Left ventricle myocardium inferior (tissue), 1 donor: ENCODE results near the gene XXYLT1. TPM values are rescaled to one million over a fixed set of nuclear protein-coding genes. Genes with fewer than 3 reads are reported as not detected.
A peak's percentile ranks its signal among the peaks of the same experiment; 100 is the strongest.

Source experiments
- DNase-seq: peaks from one replicate; pipeline ENCODE4 v3.0.0-alpha.2; 2020
- H3K27ac ChIP-seq: fragments of 200-600 bp; replicated peaks from 2 replicates; pipeline ENCODE4 v1.8.0; 2021
- H3K27me3 ChIP-seq: fragments of 200-600 bp; 2 replicates; pipeline ENCODE4 v1.8.0; 2021; ENCODE audit warnings: low read depth
- H3K36me3 ChIP-seq: fragments of 200-600 bp; 2 replicates; pipeline ENCODE4 v1.8.0; 2021
- H3K4me1 ChIP-seq: fragments of 200-600 bp; 2 replicates; pipeline ENCODE4 v1.8.0; 2021
- H3K4me3 ChIP-seq: fragments of 200-600 bp; 2 replicates; pipeline ENCODE4 v1.8.0; 2021; ENCODE audit warnings: mild to moderate bottlenecking, moderate library complexity
- H3K9me3 ChIP-seq: fragments of 200-600 bp; replicated peaks from 2 replicates; pipeline ENCODE4 v1.8.0; 2021
- CTCF ChIP-seq: fragments of 200-600 bp; IDR thresholded peaks from 2 replicates; pipeline ENCODE4 v1.8.0; 2021; ENCODE audit warnings: antibody characterized with exemption, mild to moderate bottlenecking, borderline replicate concordance
- intact Hi-C: fragments of 100-400 bp; cut with micrococcal nuclease; formaldehyde crosslinking; loops from one replicate; pipeline ENCODE4 v1.11.0; 2022
- total RNA-seq: library from RNA; stranded (reverse); fragmentation: NEBNext Ultra II Directional; extraction: Animal tissue kit (Norgen Biotek cat#: 25700); gene quantifications from one replicate; pipeline ENCODE4 v1.2.1, GENCODE V29; 2021
- donor health status: DM: no; HTN: yes; CAD: no; lungs with severe emphysema.

Gene XXYLT1
- total RNA-seq, 1 donor from 2014 or later, result 2.3 TPM

DNA sequence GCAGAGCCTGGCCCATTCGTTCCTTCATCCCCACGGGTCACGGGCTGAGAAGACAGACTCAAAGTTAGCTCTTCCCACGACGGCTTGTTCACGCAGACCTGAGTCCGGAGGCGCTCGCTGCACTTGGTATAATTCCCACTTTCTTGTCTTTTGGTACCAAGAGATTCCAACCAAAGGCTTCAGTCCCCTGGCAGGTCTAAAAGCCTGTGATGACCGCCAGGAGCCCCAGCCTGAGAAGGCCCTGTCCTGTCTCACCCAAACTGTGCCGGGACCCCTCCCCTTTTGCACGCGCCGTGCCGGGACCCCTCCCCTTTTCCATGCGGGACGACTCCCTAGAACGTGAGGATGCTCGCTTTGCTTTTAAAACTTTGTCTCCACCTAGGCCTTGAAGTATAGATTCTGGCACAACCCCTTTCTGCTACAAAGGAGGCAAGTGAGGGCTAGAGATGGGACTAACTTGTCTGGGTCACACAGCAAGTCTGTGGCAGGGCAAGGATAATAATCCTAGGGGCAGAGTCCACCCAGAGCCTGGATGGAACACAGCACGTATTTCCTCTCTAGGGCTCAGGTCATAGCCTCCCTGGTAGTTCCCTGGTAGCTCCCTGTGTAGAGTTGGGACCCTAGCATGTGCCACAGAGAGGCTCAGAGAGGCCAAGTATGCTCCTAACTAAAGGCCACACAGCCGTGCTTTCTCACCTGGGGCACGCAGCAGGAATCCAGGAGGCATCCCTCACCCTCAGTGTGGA is 211.3 kb downstream of the XXYLT1 start:
- no peaks in the 10 kb centered on the region for H3K36me3 ChIP-seq
- H3K4me1 ChIP-seq, result peaks cover 48% of the 10 kb centered on the region
- no peak overlapping the region for H3K4me3 ChIP-seq
- no peak for DNase-seq
- intact Hi-C loops, result no loop called here
- no peak for TF ChIP-seq CTCF
- no peaks in the 10 kb centered on the region for H3K27me3 ChIP-seq
- no peak overlapping the region for H3K27ac ChIP-seq
- no peaks in the 10 kb centered on the region for H3K9me3 ChIP-seq

DNA sequence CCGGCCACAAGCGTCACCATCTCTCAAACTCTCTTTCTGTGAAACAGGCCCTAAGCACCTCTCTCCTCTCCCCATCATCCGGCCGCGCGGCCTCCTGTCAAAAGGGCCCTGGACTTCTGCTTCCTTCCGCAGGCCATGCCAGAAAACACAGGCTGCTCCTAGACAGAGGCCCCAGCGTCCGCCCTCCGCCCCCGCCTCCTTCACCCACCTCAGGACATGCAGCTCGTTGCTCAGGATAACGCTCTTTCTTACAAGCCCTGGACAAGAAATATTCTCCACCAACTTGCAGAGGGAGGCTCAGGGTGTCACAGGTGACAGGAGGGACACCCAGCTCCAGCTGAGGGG is 212.0 kb downstream of the XXYLT1 start:
- DNase-seq, result peak; percentile 45
- no peaks in the 10 kb centered on the region for H3K36me3 ChIP-seq
- no peak overlapping the region for H3K4me3 ChIP-seq
- H3K27me3 ChIP-seq, result no peaks in the 10 kb centered on the region
- H3K27ac ChIP-seq, result peak overlapping the region; percentile 48
- H3K4me1 ChIP-seq, result peaks cover 42% of the 10 kb centered on the region
- TF ChIP-seq CTCF, result no peak
- H3K9me3 ChIP-seq, result no peaks in the 10 kb centered on the region
- intact Hi-C loops, result no loop called here

- TF ChIP-seq CTCF, result no peak
- H3K36me3 ChIP-seq, result no peaks in the 10 kb centered on the region
- DNase-seq, result no peak
- H3K4me1 ChIP-seq, result peaks cover 37% of the 10 kb centered on the region
- intact Hi-C loops, result no loop called here
- no peak overlapping the region for H3K4me3 ChIP-seq
- H3K27ac ChIP-seq, result peak overlapping the region; percentile 48
- H3K9me3 ChIP-seq, result no peaks in the 10 kb centered on the region
- H3K27me3 ChIP-seq, result no peaks in the 10 kb centered on the region
Observed at GRCh38 chr3:195058336-195059005, 212.5 kb downstream of the XXYLT1 start.

DNA sequence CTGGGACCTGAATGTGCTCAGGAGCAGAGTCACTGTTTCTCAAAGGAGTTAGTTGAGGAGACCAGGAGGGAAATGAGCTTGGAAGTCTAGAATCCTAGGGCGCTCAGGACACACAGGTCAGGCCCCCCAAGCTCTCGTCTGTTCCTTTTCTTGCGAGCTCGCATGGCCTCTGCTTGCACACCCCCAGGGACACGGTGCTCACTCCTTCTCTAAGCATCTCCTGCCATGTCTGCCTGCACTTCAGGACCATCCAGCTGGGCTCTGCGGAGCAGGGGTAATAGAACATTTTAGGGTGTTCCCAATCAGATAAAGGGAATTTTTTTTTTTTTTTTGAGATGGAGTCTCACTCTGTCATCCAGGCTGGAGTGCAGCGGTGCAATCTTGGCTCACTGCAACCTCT is 213.2 kb downstream of the XXYLT1 start:
- DNase-seq, result no peak
- H3K4me1 ChIP-seq, result peaks cover 30% of the 10 kb centered on the region
- H3K4me3 ChIP-seq, result no peak overlapping the region
- TF ChIP-seq CTCF, result no peak
- H3K9me3 ChIP-seq, result no peaks in the 10 kb centered on the region
- intact Hi-C loops, result no loop called here
- H3K27ac ChIP-seq, result no peak overlapping the region
- no peaks in the 10 kb centered on the region for H3K27me3 ChIP-seq
- H3K36me3 ChIP-seq, result no peaks in the 10 kb centered on the region

DNA sequence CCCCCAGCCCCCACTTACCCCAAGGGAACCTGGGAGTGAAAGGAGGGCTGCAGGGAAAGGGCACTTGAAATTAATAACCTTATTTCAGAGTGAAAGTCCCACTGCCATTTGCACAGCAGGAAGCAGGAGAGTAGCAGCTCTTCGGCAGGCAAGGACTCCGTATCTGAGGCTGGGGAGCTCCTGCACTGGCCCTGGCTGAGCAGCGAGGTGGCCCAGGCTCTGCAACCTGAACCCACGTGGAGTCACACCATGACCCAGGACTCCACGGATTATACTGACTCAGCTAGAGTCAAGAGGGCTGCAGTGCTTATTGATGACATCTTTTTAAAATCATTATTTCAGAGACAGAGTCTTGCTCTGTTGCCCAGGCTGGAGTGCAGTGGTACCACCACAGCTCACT is 214.5 kb downstream of the XXYLT1 start:
- H3K36me3 ChIP-seq, result no peaks in the 10 kb centered on the region
- H3K27ac ChIP-seq, result no peak overlapping the region
- peaks cover 30% of the 10 kb centered on the region for H3K4me1 ChIP-seq
- H3K27me3 ChIP-seq, result no peaks in the 10 kb centered on the region
- TF ChIP-seq CTCF, result no peak
- no peak overlapping the region for H3K4me3 ChIP-seq
- intact Hi-C loops, result no loop called here
- no peaks in the 10 kb centered on the region for H3K9me3 ChIP-seq
- no peak for DNase-seq
